GM12873 (cell line): ENCODE results near the gene ITGA11.

Experiments
- TF ChIP-seq, protein P1 (sequence below): IDR thresholded peaks from 2 replicates; pipeline ENCODE4 v1.5.1; 2012; ENCODE audit warnings: low read depth, mild to moderate bottlenecking, moderate library complexity, low read length, control low read depth; ENCODE audit not compliant: insufficient read depth; ENCODE audit errors: missing control alignments

The ITGA11 gene

DNA sequence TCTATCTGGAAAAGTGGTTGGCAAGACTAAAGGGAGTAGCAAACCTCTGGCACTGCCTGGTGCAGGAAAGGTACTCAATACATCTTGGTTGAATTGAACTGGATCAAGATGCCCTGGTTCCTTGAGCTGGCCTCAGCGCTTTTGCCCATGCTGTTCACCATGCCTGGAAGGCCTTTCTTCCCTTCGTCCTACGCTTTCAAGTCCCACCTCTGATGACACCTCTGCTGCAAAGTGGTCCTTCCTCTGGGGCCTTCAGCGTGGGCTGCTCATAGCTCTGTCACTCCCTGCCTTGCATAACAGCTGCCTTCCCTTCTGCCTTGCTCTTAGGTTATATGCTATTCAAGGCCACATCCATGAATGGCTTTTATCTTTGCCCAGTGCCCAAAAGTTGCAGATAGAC is 23.0 kb downstream of the ITGA11 start:
- TF ChIP-seq, protein P1, sequence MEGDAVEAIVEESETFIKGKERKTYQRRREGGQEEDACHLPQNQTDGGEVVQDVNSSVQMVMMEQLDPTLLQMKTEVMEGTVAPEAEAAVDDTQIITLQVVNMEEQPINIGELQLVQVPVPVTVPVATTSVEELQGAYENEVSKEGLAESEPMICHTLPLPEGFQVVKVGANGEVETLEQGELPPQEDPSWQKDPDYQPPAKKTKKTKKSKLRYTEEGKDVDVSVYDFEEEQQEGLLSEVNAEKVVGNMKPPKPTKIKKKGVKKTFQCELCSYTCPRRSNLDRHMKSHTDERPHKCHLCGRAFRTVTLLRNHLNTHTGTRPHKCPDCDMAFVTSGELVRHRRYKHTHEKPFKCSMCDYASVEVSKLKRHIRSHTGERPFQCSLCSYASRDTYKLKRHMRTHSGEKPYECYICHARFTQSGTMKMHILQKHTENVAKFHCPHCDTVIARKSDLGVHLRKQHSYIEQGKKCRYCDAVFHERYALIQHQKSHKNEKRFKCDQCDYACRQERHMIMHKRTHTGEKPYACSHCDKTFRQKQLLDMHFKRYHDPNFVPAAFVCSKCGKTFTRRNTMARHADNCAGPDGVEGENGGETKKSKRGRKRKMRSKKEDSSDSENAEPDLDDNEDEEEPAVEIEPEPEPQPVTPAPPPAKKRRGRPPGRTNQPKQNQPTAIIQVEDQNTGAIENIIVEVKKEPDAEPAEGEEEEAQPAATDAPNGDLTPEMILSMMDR = no peak

DNA sequence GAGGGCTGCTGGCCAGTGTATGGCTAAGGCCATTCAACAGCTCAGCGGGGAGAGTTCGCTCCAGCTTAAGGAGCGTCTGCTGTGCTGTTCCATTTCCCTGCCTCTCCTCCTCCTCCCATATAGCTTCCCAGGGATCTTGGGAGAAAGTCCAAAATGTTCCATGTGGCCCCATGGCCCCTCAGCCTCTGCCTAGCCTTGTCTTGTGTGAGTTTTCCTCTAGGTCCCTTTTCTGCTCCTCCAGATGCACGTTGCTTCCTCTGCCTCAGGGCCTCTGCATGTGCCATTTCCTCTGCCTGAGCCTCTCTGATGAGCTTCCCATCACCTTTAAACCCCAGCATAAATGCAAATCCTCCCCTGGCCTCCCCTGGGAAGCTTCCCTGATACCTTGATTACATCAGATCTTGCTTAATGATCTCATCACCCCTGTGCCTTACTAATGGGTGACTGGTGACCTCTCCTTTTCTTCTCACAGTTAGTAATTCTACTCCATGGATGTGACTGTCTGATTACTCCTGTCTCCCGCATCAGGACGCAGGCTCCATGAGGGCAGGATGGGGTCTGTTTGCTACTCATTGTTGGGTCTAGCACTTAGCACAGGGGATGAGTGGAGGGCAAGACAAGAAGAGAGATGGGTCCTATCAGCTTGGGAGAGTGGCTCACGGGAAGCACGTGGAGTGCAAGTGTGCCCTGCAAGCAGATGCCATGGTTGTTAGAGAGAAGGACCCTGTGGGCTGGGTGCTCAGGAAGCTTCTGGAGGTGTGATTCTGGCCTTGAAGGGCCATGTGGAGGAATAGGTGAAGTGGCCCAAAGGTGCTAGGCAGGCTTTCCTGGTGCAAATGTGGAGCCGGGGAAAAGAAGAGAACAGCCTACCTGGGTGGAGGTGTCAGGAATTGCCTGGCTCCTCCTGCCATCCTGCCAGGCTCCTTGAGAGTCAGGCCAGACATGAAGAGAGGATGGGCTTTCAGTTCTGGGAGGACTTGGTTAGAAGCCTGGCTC is 23.8 kb downstream of the ITGA11 start:
- TF ChIP-seq, protein P1 = no peak

DNA sequence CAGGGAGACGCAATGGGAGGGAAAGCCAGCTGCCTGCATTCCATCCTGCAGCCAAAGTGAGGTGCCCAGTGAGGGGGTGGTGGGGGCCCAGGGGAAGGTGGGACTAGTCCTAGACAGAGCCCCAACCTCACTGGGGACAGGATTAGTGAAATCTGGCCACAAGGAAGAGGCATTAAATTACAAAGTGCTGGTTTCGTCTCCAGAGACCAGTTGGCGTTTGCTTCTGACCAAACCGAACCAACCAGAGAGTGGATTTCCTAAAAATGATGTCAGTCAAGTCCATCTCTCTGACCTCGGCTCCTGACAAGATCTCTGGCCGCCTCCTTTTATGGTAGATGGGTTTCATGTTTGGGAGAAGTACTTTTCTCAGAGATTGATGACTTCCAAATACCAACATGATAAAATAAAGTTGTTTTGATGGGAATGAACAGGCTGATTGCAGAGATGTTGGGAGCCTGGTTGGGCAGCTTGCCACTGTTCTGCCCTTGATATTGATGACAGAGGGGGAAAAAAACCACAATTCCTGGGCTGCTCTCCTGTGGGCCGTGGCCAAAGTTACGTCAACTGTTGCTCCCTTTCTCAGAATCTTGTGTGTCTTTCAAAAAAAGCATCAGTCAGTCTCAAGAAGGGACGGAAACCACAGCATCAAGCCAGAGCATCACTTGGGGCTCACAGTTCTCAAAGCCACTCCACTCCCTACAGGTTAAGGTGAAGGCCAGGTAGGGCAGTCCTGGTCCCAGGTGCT is 24.6 kb downstream of the ITGA11 start:
- TF ChIP-seq, protein P1 = no peak

DNA sequence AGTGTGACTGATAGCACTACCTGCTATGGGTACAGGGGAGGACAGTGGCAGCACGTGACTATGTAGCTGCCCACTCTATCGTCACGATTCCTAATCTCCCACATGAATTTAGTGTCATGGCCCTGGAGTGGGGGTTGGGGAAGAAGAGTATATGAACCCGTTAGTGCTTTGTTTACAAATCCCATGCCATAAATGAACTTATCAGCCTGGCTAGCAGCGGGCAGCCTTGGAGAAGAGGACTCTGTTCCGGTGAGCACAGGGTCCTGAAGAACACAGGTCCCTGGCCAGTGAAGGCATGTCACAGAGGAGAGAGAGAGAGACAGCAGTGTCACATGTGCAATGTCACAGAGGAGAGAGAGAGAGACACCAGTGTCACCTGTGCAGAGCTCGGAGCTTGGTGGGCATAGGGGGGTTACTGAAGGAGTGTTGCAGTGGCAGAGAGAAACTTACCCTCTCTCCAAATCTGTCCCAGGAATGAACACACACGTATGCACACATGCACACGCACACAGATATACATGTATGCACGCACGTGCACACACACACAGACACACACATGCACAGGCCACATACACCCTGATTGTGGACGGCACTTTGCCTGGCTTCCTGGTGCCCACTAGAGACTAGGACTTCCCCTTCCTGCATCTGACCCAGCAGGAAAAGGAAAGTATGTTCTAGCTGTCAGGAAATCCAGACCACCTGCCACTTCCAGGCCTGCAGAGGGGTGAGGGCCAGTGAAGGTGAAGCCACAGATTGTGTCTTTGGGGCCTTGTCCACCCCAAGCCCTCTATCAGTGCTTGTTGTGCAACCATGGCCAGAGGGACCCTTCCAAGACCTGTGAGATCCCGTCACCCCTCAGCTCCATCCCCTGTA is 26.3 kb downstream of the ITGA11 start:
- TF ChIP-seq, protein P1 = no peak

DNA sequence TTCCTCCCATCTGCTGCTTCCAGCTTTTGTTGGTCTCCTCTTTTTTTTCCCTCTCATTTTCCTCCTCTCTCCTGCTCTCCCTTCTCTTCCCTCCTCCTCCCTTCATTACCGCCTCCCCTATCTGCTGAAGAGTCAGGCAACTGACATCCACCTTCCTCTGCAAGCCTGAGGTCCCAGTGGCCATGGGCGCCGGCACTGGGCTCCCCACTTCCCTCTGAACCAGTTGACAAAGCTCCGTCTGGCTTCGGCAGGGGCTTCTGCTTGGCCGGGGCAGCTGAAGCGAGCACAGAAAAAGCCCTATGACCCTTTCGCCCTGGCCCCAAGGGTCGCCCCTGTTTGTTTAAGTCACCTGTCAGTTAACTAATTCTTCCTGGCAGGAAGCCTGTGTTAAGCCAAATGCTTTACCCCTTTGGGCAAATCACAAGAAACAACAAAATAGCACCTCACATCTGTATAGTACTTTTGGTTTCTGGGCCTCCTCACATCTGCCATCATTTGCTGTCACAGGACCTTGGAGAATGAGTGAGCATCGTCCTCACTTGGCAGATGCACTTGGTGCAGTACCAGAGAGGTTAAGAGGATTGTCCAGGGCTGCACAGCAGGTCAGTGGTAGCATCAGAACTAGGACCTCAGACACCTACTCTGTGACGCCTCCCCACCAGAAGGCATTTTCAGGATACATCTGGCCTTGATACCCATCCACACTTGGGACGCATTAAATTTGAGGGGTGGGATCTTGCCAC is 27.7 kb downstream of the ITGA11 start:
- TF ChIP-seq, protein P1 = no peak

DNA sequence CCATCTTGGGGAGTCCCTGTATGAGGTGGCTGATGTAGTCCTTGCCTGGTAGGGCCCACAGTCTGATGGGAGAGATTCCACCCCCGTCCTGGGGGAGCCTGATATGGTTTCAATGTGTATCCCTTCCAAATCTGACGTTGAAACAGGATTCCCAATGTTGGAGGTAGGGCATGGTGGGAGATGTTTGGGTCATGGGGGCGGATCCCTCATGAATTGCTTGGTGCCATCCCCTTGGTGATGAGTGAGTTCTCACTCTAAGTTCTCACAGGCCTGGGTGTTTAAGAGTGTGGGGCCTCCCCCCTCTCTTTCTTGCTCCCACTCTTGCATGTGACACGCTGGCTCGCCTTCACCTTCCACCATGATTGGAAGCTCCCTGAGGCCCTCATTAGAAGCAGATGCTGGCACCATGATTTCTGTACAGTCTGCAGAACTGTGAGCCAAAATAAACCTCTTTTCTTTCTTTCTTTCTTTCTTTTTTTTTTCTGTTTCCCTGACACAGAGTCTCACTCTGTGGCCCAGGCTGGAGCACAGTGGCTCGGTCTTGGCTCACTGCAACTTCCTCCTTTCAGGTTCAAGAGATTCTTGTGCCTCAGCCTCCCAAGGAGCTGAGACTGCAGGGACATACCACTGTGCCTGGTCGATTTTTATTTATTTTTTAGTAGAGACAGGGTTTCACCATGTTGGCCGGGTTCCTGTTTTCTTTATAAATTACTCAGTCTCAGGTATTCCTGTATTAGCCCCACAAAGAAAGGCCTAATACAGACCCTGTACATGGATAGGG is 28.6 kb downstream of the ITGA11 start:
- TF ChIP-seq, protein P1 = no peak
